Dendritic cell treated with granulocyte-macrophage colony-stimulating factor and Interleukin-4, amounts not matched to agents 40 ng/mL and 50 ng/mL, for 4 days (primary cell): ENCODE data around the gene RBM17.

Source experiments
- H3K27ac Mint-ChIP-seq: one replicate; pipeline ENCODE4 v1.8.0; 2022; ENCODE audit warnings: mild to moderate bottlenecking, mixed read lengths
- H3K27me3 Mint-ChIP-seq: one replicate; pipeline ENCODE4 v1.8.0; 2022; ENCODE audit warnings: mild to moderate bottlenecking, mixed read lengths
- H3K36me3 Mint-ChIP-seq: one replicate; pipeline ENCODE4 v1.8.0; 2022; ENCODE audit warnings: low read depth, mixed read lengths
- H3K4me1 Mint-ChIP-seq: one replicate; pipeline ENCODE4 v1.8.0; 2022; ENCODE audit warnings: low read depth, mixed read lengths
- H3K4me3 Mint-ChIP-seq: one replicate; pipeline ENCODE4 v1.8.0; 2022; ENCODE audit warnings: mild to moderate bottlenecking, moderate library complexity, mixed read lengths
- H3K9me3 Mint-ChIP-seq: one replicate; pipeline ENCODE4 v1.8.0; 2022; ENCODE audit warnings: mixed read lengths
- intact Hi-C: fragments of 100-400 bp; cut with micrococcal nuclease; formaldehyde crosslinking; loops from one replicate; pipeline ENCODE4 v1.15.0; 2022

The RBM17 gene

DNA sequence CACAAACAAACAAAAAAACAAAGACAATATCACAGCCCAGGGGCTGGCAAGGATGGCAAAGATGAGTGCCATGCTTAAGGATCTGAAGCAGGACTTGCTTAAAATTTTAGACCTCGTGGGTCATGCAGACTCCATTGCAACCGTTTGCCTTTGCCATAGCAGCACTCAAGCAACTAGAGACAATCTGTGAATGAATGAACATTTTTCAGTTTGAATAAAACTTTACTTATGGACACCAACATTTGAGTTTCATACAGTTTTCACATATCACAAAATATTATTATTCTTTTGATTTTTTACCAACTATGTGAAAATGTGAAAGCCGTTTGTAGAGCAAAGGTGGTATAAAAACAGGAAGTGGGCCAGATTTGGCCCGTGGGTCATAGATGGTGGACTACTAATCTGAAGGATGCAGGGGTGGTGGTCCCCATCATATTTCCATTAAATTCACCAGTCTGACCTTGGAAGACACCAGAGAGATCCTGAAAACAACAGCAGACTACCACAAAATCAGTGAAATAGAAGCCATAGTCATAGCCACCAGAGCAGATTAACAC, 8.3 kb upstream of the RBM17 start:
- peaks cover 13% of the 10 kb centered on the region for H3K27me3 Mint-ChIP-seq
- H3K27ac Mint-ChIP-seq: no peak overlapping the region
- intact Hi-C loops: no loop called here
- H3K4me3 Mint-ChIP-seq: no peak overlapping the region
- H3K36me3 Mint-ChIP-seq: no peaks in the 10 kb centered on the region
- no peaks in the 10 kb centered on the region for H3K4me1 Mint-ChIP-seq
- no peaks in the 10 kb centered on the region for H3K9me3 Mint-ChIP-seq

DNA sequence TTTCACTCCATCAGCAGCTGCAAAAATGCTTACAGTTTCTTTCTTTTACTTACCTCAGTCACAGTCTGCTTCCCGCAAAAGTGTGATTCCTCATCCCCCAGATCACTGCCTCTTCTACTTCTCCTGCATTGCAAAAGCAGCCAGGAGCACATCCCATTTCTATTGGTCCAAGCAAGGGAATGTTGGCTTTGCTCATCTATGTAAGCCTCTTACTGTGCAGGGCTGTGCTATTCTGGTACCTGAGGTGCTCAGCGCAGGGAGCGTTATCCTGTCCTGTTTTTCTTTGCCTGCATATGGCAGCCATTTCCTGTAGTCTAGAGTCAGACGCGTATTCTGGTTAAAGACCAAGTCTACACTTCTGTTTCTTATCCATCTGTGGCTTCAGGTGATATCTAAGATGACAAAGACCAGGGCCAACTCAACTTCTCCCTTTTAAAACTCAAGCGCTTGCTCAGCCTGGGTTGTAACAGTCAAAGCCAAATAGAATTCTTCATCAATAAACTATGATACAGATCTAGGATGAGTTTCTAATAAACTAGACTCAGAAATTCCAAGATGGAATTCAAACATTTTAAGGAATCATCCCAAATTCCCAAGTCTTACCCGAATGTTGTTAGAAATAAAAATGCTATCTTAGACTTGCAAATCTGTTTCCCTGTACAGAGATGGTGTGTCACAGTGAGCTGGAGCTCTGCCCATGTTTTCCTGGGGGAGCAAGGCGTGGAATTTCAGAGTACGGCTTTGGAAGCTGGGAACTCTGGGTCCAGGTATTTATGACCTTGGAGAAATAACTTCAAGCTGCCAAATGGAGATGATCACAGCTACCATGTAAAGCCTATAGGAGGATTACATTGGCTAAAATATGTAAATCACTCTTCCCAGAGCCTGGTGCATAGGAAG, 6.1 kb upstream of the RBM17 start:
- Mint-ChIP-seq H3K4me1 (peaks cover 12% of the 10 kb centered on the region), H3K9me3 (no peaks in the 10 kb centered on the region), H3K4me3 (no peak overlapping the region), H3K27ac (no peak overlapping the region), H3K27me3 (peaks cover 11% of the 10 kb centered on the region), H3K36me3 (no peaks in the 10 kb centered on the region)
- intact Hi-C loops: no loop called here

DNA sequence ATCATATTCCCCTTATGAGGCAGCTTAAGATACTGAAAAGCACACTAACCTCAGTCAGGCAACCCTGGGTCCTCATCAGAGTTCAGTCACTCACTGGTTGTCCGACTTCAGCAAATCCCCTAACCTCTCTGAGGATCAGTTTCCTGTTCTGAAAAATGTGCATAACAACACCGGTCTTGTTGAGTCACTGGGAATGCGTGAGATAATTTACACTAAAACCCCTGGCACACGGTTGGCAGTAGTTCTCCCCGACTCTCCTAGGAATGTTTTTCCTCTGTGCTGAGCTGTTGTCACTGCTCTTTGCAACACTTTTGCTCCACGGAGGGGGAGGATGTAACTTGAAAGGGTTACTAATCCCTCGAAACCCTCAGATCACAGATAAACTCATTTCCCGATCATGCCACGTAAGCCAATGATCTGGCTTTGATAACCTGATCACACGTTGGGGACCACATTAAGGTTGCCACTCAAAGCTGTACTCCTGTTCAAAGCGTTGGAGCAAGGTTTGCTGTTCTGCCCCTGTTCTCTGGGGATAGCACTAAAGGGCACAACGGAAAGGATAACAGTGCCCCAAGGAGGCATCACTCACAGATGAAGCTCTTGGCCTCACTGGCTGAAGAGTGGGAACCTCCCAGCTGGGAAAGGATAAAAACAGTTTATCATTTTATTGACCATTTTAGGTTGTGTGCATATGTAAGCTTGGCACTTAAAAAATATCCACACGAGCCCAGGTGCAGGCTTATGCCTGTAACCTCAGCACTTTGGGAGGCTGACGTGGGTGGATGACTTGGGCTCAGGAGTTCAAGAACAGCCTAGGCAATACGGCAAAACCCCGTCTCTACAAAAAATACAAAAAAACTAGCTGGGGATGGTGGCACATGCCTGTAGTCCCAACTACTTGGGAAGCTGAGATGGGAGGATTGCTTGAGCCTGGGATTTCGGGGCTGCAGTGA, 5.0 kb upstream of the RBM17 start:
- Mint-ChIP-seq H3K27me3 (peaks cover 11% of the 10 kb centered on the region), H3K36me3 (no peaks in the 10 kb centered on the region), H3K4me1 (peaks cover 19% of the 10 kb centered on the region), H3K9me3 (no peaks in the 10 kb centered on the region), H3K27ac (no peak overlapping the region), H3K4me3 (no peak overlapping the region)
- intact Hi-C loops: no loop called here

DNA sequence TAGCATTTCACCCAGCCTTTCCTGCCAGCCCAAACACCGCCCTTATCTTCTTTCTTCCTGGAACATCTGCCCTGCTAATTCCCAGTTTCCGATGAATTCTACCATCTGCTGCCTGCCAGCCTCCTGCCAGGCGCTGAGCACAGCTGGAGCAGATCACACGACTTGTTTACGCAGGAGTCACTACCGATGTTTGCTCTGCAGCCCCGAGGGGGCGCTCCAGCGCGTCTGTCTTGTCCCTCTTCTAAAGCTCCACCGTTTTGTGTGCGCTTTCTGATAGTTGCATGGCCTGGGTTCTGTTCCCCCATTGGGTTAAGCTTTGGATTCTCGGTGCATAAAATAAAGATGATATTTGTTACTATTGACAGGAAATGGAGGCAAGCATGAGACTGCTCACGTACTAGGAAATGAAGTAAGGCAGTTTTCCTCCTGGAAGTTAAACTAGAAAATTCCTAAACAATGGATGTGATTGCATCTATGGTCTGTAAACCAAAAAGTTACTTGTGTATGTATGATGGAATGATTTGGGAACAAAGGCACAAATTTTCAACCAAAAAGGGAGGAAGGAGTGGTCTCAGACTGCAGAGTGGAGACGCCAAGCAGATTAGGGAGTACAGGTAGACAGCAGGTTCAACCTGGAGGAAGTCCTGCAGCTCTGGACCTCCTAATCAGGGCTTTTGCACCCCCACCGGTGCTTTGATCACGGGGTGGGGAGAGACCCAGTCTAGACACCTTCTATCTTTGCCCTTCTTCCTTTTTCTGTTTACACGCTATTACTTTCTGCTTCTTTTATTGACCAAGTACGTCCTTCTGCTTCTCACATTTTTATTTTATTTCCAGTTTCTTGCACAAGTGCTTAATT, 2.2 kb upstream of the RBM17 start:
- H3K27ac Mint-ChIP-seq: peak overlapping the region; percentile 56
- H3K36me3 Mint-ChIP-seq: peaks cover 10% of the 10 kb centered on the region
- H3K27me3 Mint-ChIP-seq: peaks cover 10% of the 10 kb centered on the region
- intact Hi-C loops: loop anchor here (5.0 kb wide), 1 partner anchor 139 kb away; no protein-coding TSS in a partner anchor
- peak overlapping the region; percentile 14 for H3K4me3 Mint-ChIP-seq
- H3K4me1 Mint-ChIP-seq: peaks cover 43% of the 10 kb centered on the region
- H3K9me3 Mint-ChIP-seq: no peaks in the 10 kb centered on the region

DNA sequence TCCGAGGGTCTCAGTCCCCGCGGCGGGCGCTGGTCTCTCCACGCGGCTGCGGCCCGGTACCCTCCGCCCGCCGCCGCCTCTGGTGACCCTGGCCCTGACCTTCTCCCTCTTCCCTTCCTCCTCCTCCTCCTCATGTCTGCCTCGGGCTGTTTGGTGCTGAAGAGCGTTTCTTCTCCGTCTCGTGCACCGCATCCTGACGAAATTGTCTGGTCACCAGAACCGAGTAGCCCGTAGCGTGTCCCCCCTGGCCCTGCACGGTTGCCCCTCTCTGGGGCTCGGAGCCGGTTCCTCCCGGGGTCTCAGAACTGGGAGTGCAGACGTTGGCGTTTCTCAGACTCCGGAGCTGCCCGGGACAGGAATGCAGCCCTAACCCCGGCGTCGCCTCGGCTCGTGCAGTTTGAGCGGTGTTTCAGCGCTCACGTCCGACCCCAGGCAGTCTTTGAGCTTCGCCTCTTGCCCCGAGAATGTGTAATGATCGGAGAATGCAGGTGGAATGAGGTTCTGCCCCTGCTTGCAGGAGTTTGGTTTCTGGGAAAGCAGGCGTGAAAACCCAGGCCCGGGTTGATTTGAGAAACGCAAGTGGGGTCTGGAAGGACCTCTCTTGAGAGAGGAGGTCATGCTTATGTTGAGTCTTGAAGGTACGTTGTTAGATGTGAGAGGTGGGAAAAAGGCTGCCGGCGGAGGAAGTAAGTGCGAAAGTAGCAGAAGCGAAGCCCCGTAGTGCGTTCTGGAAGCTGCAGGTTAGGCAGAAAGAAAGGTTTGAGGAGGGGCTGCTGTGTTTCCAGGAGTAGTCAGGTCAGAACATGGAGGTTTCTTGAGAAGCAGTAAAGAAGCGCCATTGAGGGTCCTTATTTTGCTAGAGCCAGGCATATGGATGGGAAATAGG, 743 bp downstream of the RBM17 start:
- peak overlapping the region; percentile 93 for H3K4me3 Mint-ChIP-seq
- H3K9me3 Mint-ChIP-seq: no peaks in the 10 kb centered on the region
- intact Hi-C loops: loop anchor here (2.0 to 5.0 kb wide), 3 partner anchors 75 to 311 kb away; no protein-coding TSS in a partner anchor
- no peaks in the 10 kb centered on the region for H3K27me3 Mint-ChIP-seq
- H3K36me3 Mint-ChIP-seq: peaks cover 17% of the 10 kb centered on the region
- peaks cover 69% of the 10 kb centered on the region for H3K4me1 Mint-ChIP-seq
- peak overlapping the region; percentile 90 for H3K27ac Mint-ChIP-seq

DNA sequence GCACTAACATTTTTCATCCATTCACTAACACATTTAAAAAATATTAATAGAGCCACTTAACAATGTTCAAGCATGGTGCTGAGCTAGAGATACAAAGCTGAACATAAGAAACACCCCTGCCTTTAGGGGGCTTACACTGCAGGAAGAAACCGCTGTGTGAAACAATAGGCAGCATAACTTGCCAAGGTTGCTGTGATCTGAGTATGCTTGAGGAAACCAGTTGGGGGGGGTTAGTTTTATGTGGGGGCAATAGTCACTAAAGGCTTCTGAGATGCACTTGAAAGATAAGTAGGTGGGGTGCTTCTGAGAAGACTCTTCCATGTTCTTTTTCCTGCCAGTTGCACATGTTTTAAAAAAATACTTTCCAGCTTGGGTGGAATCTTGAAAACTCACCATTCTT, 2.8 kb downstream of the RBM17 start:
- Mint-ChIP-seq H3K9me3 (no peaks in the 10 kb centered on the region), H3K4me1 (peaks cover 76% of the 10 kb centered on the region), H3K27me3 (no peaks in the 10 kb centered on the region), H3K4me3 (no peak overlapping the region), H3K36me3 (peaks cover 25% of the 10 kb centered on the region), H3K27ac (no peak overlapping the region)
- intact Hi-C loops: no loop called here

DNA sequence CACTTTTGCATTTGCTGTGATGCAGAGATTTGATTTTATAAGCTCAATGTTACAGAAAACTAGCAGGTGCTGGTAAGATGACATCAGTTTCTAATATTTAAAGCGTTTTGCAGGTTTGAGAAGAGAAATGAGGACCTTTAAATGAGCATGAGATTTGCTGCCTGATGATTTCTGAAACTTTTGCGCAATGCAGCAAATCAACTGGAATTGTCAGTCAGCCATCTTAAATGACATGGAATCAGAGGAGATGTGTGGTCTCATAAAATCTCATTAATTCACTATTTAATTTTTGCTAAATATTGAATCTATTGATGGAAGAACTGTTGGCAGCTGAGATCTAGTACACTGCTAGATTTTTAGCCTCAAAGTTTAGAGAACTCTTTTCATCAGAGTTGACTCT, 3.9 kb downstream of the RBM17 start:
- Mint-ChIP-seq H3K4me1 (peaks cover 78% of the 10 kb centered on the region), H3K27ac (no peak overlapping the region), H3K9me3 (no peaks in the 10 kb centered on the region), H3K36me3 (peaks cover 35% of the 10 kb centered on the region), H3K4me3 (no peak overlapping the region), H3K27me3 (no peaks in the 10 kb centered on the region)
- intact Hi-C loops: no loop called here

DNA sequence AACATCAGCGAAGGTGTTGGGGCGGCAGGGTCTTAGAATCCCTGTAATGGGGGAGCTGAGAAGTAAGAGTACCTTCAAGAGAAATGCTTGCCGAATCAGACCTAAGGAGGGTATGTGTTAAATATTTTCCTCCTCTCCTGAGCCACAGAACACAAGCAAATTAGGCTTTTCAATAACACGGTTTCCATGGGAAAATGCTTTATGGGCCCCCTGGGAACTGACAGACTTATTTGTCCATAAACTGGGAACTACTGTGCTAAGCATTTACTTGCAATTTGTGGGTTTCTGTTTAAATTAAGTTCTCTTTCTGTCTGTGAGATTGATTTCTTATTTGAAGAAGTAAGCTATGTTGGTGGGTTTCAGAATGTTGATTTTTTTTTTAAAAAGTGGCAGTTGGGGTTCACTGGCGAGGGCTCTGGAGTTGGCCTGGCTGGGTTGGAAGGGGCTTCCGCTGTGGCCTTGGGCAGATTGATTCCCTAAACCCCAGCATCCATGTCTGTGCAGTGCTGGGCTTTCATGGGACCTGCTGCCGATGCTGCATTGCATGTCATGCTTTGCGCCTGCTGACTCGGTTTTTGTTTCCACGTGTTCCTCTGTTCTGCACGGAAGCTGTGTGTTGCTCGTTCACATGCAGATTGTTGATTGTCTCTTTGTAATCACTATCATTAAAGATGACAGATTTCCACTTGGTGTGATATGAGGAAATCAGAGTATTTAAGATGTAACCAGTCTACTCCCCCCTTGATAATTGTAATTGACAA, 7.2 kb downstream of the RBM17 start:
- intact Hi-C loops: no loop called here
- peaks cover 54% of the 10 kb centered on the region for H3K4me1 Mint-ChIP-seq
- H3K36me3 Mint-ChIP-seq: peaks cover 52% of the 10 kb centered on the region
- H3K9me3 Mint-ChIP-seq: no peaks in the 10 kb centered on the region
- H3K4me3 Mint-ChIP-seq: no peak overlapping the region
- no peak overlapping the region for H3K27ac Mint-ChIP-seq
- H3K27me3 Mint-ChIP-seq: no peaks in the 10 kb centered on the region

DNA sequence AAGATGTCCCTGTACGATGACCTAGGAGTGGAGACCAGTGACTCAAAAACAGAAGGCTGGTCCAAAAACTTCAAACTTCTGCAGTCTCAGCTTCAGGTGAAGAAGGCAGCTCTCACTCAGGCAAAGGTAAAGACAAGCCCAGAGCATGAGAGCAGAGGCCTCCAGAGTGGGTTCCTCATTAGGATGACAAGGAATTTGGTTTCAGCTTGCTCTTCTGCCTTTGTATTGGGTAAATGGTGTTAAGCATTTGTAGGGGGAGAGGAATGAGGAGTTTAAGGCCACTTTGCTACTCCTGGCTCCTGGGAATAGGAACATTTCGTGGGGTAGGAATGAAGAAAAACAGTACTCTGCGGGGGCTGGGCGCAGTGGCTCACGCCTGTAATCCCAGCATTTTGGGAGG, 8.2 kb downstream of the RBM17 start:
- Mint-ChIP-seq H3K4me3 (no peak overlapping the region), H3K36me3 (peaks cover 62% of the 10 kb centered on the region), H3K27me3 (no peaks in the 10 kb centered on the region), H3K27ac (no peak overlapping the region), H3K4me1 (peaks cover 43% of the 10 kb centered on the region), H3K9me3 (no peaks in the 10 kb centered on the region)
- intact Hi-C loops: no loop called here

DNA sequence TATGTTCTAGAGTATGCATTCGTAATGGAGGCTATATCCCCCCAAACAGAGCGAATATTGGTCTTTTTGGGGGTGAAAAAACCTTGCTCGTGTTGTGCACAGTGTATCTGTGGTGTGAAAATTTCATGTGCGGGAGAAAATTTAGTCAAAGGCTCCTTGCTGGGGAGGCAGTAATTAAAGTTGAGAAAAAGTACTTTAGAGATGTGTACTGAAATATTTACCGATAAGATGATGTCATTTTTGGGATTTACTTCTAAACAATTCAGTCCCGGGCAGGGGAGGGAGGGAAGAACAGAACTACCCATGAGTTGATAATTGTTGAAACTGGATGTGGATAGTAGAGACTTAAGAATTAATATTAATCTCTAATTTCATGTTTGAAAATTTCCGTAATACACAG, 9.3 kb downstream of the RBM17 start:
- no peaks in the 10 kb centered on the region for H3K27me3 Mint-ChIP-seq
- no peaks in the 10 kb centered on the region for H3K9me3 Mint-ChIP-seq
- intact Hi-C loops: no loop called here
- no peak overlapping the region for H3K27ac Mint-ChIP-seq
- peaks cover 32% of the 10 kb centered on the region for H3K4me1 Mint-ChIP-seq
- no peak overlapping the region for H3K4me3 Mint-ChIP-seq
- H3K36me3 Mint-ChIP-seq: peaks cover 73% of the 10 kb centered on the region

DNA sequence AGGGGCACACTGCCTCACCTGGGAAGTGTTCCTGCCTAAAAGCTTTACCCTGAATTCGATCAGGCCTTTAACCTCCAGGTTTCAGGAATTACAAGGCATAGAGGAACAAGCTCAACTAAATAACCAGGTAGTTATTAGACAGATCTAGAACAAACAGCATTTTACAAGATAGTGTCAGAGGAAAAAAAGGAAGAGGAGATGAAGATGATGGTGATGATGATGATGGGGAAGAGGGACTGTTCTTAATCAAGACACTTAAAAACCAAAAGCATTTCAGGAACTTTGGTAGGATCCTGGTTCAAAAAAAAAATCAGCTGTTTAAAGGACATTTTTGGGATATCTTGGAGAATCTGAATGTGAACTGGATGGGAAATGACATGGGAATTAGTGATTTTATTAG, 11.5 kb downstream of the RBM17 start:
- intact Hi-C loops: no loop called here
- Mint-ChIP-seq H3K4me1 (peaks cover 13% of the 10 kb centered on the region), H3K4me3 (no peak overlapping the region), H3K9me3 (no peaks in the 10 kb centered on the region), H3K27me3 (no peaks in the 10 kb centered on the region), H3K36me3 (peaks cover 78% of the 10 kb centered on the region), H3K27ac (no peak overlapping the region)

DNA sequence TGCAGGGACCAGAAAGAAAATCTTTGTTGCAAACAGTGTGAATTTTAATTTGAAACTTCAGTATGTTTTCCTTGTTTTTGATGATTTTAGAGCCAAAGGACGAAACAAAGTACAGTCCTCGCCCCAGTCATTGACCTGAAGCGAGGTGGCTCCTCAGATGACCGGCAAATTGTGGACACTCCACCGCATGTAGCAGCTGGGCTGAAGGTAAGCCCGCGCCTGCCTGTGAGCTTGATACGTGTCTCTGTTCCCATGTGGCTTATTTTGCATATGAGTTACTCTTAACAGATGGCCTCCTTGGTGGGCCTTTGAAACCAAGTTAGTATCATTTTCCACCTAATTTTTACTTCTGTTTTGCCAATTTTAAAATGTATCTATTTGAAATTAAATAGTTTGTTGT, 12.3 kb downstream of the RBM17 start:
- intact Hi-C loops: no loop called here
- no peak overlapping the region for H3K4me3 Mint-ChIP-seq
- H3K9me3 Mint-ChIP-seq: no peaks in the 10 kb centered on the region
- H3K4me1 Mint-ChIP-seq: peaks cover 8% of the 10 kb centered on the region
- H3K27me3 Mint-ChIP-seq: no peaks in the 10 kb centered on the region
- no peak overlapping the region for H3K27ac Mint-ChIP-seq
- H3K36me3 Mint-ChIP-seq: peaks cover 85% of the 10 kb centered on the region
